Measurements from ENCODE around the gene AP1AR.
"Not testable (repeated sequence)": the region's sequence is repeated elsewhere in the genome, so short reads cannot be mapped to it uniquely, and the experiment has no call there.

The AP1AR gene

GRCh38 chr4:112302320-112303274 lies 71.0 kb downstream of the AP1AR start:
- H4K91ac ChIP-seq (ENCODE audit: low read depth, low read length, poor library complexity): no peak overlapping the region
- no peak overlapping the region for H2BK12ac ChIP-seq (ENCODE audit: low read length)
- H3K36me3 ChIP-seq (replicated peaks in 1 of 2; ENCODE audit: control insufficient read depth in 2 of 2, insufficient read depth in 2 of 2, low read length in 2 of 2): no peaks in the 10 kb centered on the region
- no peak for DNase-seq (ENCODE audit: low spot score)
- no peak overlapping the region for H2BK120ac ChIP-seq (ENCODE audit: low read depth, low read length)
- no peak overlapping the region for H3K18ac ChIP-seq (ENCODE audit: low read length)
- no peak overlapping the region for H2AFZ ChIP-seq (ENCODE audit: low read length)
- no peaks in the 10 kb centered on the region for H3K4me1 ChIP-seq (ENCODE audit: control insufficient read depth in 2 of 2, insufficient read depth in 1 of 2, low read depth in 1 of 2, low read length in 2 of 2)
- no CpG with 5 or more reads among the region's 5 CpGs for WGBS, 2 donors (ENCODE audit: extremely low coverage in 2 of 2, insufficient read length in 2 of 2, insufficient replicate concordance in 1 of 2)
- H3K27me3 ChIP-seq (ENCODE audit: control insufficient read depth in 3 of 3, insufficient read depth in 3 of 3, low read depth in 1 of 3, low read length in 3 of 3): no peaks in the 10 kb centered on the region
- no peak overlapping the region for H3K14ac ChIP-seq (ENCODE audit: low read length)
- no peak overlapping the region for H3K27ac ChIP-seq (replicated peaks; ENCODE audit: low read length)
- no peaks in the 10 kb centered on the region for H3K9me3 ChIP-seq (replicated peaks in 1 of 2; ENCODE audit: control insufficient read depth in 2 of 2, insufficient read depth in 1 of 2, low read depth in 1 of 2, low read length in 2 of 2)
- no peaks in the 10 kb centered on the region for H3K79me1 ChIP-seq (ENCODE audit: low read depth, low read length)
- no peak overlapping the region for H3K4me2 ChIP-seq (ENCODE audit: insufficient read depth, low read length, poor library complexity, severe bottlenecking)
- H2AK5ac ChIP-seq (ENCODE audit: low read depth, low read length): no peak overlapping the region
- no peak overlapping the region for H3K4ac ChIP-seq (ENCODE audit: low read length)
- no peak overlapping the region for H3K23ac ChIP-seq (ENCODE audit: low read depth, low read length, poor library complexity)
- H2BK15ac ChIP-seq (ENCODE audit: low read length): no peak overlapping the region
- no peak overlapping the region for H4K8ac ChIP-seq (ENCODE audit: low read depth, low read length)
- H3K9ac ChIP-seq (ENCODE audit: low read depth, low read length, poor library complexity): no peak overlapping the region
- no peak overlapping the region for H2BK5ac ChIP-seq (ENCODE audit: low read length)
- H3K4me3 ChIP-seq (ENCODE audit: low read length in 2 of 2): no peak overlapping the region

DNA sequence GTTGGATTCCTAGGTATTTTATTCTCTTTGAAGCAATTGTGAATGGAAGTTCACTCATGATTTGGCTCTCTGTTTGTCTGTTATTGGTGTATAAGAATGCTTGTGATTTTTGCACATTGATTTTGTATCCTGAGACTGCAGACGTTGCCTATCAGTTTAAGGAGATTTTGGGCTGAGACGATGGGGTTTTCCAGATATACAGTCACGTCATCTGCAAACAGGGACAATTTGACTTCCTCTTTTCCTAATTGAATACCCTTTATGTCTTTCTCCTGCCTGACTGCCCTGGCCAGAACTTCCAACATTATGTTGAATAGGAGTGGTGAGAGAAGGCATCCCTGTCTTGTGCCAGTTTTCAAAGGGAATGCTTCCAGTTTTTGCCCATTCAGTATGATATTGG lies 73.9 kb downstream of the AP1AR start:
- H3K27ac ChIP-seq (replicated peaks; ENCODE audit: low read length); H2BK15ac ChIP-seq (ENCODE audit: low read length); H3K4me3 ChIP-seq (ENCODE audit: low read length in 2 of 2); H3K4me1 ChIP-seq (ENCODE audit: control insufficient read depth in 2 of 2, insufficient read depth in 1 of 2, low read depth in 1 of 2, low read length in 2 of 2); H4K91ac ChIP-seq (ENCODE audit: low read depth, low read length, poor library complexity); H3K79me1 ChIP-seq (ENCODE audit: low read depth, low read length); H3K4me2 ChIP-seq (ENCODE audit: insufficient read depth, low read length, poor library complexity, severe bottlenecking); H3K14ac ChIP-seq (ENCODE audit: low read length); H3K9ac ChIP-seq (ENCODE audit: low read depth, low read length, poor library complexity); H2BK120ac ChIP-seq (ENCODE audit: low read depth, low read length); H2AFZ ChIP-seq (ENCODE audit: low read length); H2BK5ac ChIP-seq (ENCODE audit: low read length); H3K23ac ChIP-seq (ENCODE audit: low read depth, low read length, poor library complexity); H3K4ac ChIP-seq (ENCODE audit: low read length); H3K18ac ChIP-seq (ENCODE audit: low read length); H3K27me3 ChIP-seq (ENCODE audit: control insufficient read depth in 3 of 3, insufficient read depth in 3 of 3, low read depth in 1 of 3, low read length in 3 of 3); H2AK5ac ChIP-seq (ENCODE audit: low read depth, low read length); H2BK12ac ChIP-seq (ENCODE audit: low read length); H3K36me3 ChIP-seq (replicated peaks in 1 of 2; ENCODE audit: control insufficient read depth in 2 of 2, insufficient read depth in 2 of 2, low read length in 2 of 2); H3K9me3 ChIP-seq (replicated peaks in 1 of 2; ENCODE audit: control insufficient read depth in 2 of 2, insufficient read depth in 1 of 2, low read depth in 1 of 2, low read length in 2 of 2); DNase-seq (ENCODE audit: low spot score); H4K8ac ChIP-seq (ENCODE audit: low read depth, low read length): not testable (repeated sequence)
- no CpG with 5 or more reads among the region's 3 CpGs for WGBS, 2 donors (ENCODE audit: extremely low coverage in 2 of 2, insufficient read length in 2 of 2, insufficient replicate concordance in 1 of 2)

DNA sequence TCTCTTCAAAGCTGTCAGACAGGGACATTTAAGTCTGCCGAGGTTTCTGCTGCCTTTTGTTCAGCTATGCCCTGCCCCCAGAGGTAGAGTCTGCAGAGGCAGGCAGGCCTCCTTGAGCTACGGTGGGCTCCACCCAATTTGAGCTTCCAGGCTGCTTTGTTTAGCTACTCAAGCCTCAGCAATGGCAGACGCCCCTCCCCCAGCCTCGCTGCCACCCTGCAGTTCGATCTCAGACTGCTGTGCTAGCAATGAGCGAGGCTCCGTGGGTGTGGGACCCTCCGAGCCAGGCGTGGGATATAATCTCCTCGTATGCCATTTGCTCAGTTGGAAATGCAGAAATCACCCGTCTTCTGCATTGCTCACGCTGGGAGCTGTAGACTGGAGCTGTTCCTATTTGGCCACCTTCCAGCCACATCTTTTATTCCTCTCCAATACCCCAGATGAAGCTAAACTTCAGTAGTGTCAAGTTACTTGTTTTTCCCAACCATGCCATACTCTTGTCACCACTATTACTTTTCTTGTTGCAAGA lies 77.7 kb downstream of the AP1AR start:
- H3K23ac ChIP-seq (ENCODE audit: low read depth, low read length, poor library complexity); H3K9ac ChIP-seq (ENCODE audit: low read depth, low read length, poor library complexity); H3K4me1 ChIP-seq (ENCODE audit: control insufficient read depth in 2 of 2, insufficient read depth in 1 of 2, low read depth in 1 of 2, low read length in 2 of 2); H3K9me3 ChIP-seq (replicated peaks in 1 of 2; ENCODE audit: control insufficient read depth in 2 of 2, insufficient read depth in 1 of 2, low read depth in 1 of 2, low read length in 2 of 2); H4K91ac ChIP-seq (ENCODE audit: low read depth, low read length, poor library complexity); H4K8ac ChIP-seq (ENCODE audit: low read depth, low read length); H3K4me3 ChIP-seq (ENCODE audit: low read length in 2 of 2); H3K36me3 ChIP-seq (replicated peaks in 1 of 2; ENCODE audit: control insufficient read depth in 2 of 2, insufficient read depth in 2 of 2, low read length in 2 of 2); H2AK5ac ChIP-seq (ENCODE audit: low read depth, low read length); H2BK120ac ChIP-seq (ENCODE audit: low read depth, low read length); H2BK12ac ChIP-seq (ENCODE audit: low read length); H3K27ac ChIP-seq (replicated peaks; ENCODE audit: low read length); H3K27me3 ChIP-seq (ENCODE audit: control insufficient read depth in 3 of 3, insufficient read depth in 3 of 3, low read depth in 1 of 3, low read length in 3 of 3); H2BK15ac ChIP-seq (ENCODE audit: low read length); DNase-seq (ENCODE audit: low spot score); H2BK5ac ChIP-seq (ENCODE audit: low read length); H3K14ac ChIP-seq (ENCODE audit: low read length); H3K79me1 ChIP-seq (ENCODE audit: low read depth, low read length); H3K4ac ChIP-seq (ENCODE audit: low read length): not testable (repeated sequence)
- Histone ChIP-seq H3K4me2 (ENCODE audit: insufficient read depth, low read length, poor library complexity, severe bottlenecking) (peak overlapping the region; percentile 12), H2AFZ (ENCODE audit: low read length) (peak overlapping the region; percentile 54), H3K18ac (ENCODE audit: low read length) (peak overlapping the region; percentile 52)
- no CpG with 5 or more reads among the region's 12 CpGs for WGBS, 2 donors (ENCODE audit: extremely low coverage in 2 of 2, insufficient read length in 2 of 2, insufficient replicate concordance in 1 of 2)

DNA sequence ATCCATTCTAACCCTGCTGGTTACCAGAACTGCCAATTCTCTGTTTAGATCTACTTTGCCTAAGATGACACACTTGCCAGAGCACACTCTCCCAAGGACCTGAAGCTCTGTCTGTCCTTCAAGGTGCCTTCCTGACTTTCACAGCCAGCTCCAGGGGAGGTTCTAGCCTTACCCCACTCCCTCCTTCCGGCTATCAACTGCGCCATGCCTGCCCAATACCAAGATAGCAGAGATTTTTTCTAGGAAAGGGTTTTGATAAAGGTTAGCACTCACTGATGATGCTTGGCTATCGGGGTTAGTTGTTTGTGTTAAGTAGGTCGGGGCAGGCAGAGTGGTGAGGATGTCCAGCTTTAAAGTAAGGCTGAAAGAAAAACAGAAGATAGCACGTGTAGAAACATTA lies 79.9 kb downstream of the AP1AR start:
- H3K27me3 ChIP-seq (ENCODE audit: control insufficient read depth in 3 of 3, insufficient read depth in 3 of 3, low read depth in 1 of 3, low read length in 3 of 3): no peaks in the 10 kb centered on the region
- no peak for DNase-seq (ENCODE audit: low spot score)
- no peaks in the 10 kb centered on the region for H3K9me3 ChIP-seq (replicated peaks in 1 of 2; ENCODE audit: control insufficient read depth in 2 of 2, insufficient read depth in 1 of 2, low read depth in 1 of 2, low read length in 2 of 2)
- H2AFZ ChIP-seq (ENCODE audit: low read length): no peak overlapping the region
- H3K36me3 ChIP-seq (replicated peaks in 1 of 2; ENCODE audit: control insufficient read depth in 2 of 2, insufficient read depth in 2 of 2, low read length in 2 of 2): no peaks in the 10 kb centered on the region
- no peak overlapping the region for H3K4ac ChIP-seq (ENCODE audit: low read length)
- no peak overlapping the region for H2BK5ac ChIP-seq (ENCODE audit: low read length)
- H2BK12ac ChIP-seq (ENCODE audit: low read length): no peak overlapping the region
- no peak overlapping the region for H3K14ac ChIP-seq (ENCODE audit: low read length)
- no peak overlapping the region for H4K8ac ChIP-seq (ENCODE audit: low read depth, low read length)
- no peak overlapping the region for H4K91ac ChIP-seq (ENCODE audit: low read depth, low read length, poor library complexity)
- no peak overlapping the region for H3K27ac ChIP-seq (replicated peaks; ENCODE audit: low read length)
- no peak overlapping the region for H3K9ac ChIP-seq (ENCODE audit: low read depth, low read length, poor library complexity)
- H3K18ac ChIP-seq (ENCODE audit: low read length): no peak overlapping the region
- H3K23ac ChIP-seq (ENCODE audit: low read depth, low read length, poor library complexity): no peak overlapping the region
- H2AK5ac ChIP-seq (ENCODE audit: low read depth, low read length): no peak overlapping the region
- no peaks in the 10 kb centered on the region for H3K79me1 ChIP-seq (ENCODE audit: low read depth, low read length)
- no peak overlapping the region for H3K4me2 ChIP-seq (ENCODE audit: insufficient read depth, low read length, poor library complexity, severe bottlenecking)
- no CpG with 5 or more reads among the region's 5 CpGs for WGBS, 2 donors (ENCODE audit: extremely low coverage in 2 of 2, insufficient read length in 2 of 2, insufficient replicate concordance in 1 of 2)
- H2BK15ac ChIP-seq (ENCODE audit: low read length): no peak overlapping the region
- H2BK120ac ChIP-seq (ENCODE audit: low read depth, low read length): no peak overlapping the region
- H3K4me3 ChIP-seq (ENCODE audit: low read length in 2 of 2): no peak overlapping the region
- peaks cover 4% of the 10 kb centered on the region in 2 donors for H3K4me1 ChIP-seq (ENCODE audit: control insufficient read depth in 2 of 2, insufficient read depth in 1 of 2, low read depth in 1 of 2, low read length in 2 of 2)

Data from neuronal stem cell (in vitro differentiated cells).